CD4-positive, alpha-beta T cell treated with Interleukin-10 for 1 hour (primary cell): ENCODE measurements around the gene TANK.
"Not testable (repeated sequence)": the region's sequence is repeated elsewhere in the genome, so short reads cannot be mapped to it uniquely, and the experiment has no call there.

Experiments used
- DNase-seq: peaks from one replicate; pipeline ENCODE4 v3.0.0-alpha.2; 2020

TANK gene

DNA sequence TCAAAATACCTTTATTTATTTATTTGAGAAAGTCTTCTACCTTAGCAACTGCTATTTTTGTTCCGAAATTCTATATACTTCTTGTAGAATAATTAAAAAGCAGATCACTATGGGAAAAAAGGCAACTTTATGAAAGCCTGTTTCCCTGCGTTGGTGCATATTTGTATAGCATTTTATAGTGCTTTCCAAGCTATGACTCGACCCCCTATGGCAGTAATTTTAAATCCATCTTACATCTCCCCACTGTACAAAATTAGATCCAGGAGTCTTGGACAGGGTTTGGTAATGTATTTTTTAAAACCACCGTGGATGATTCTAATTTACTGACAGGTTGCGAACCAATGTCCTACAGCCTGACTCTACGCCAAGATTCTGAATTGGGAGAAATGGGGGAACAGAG lies 10.1 kb downstream of the TANK start:
- DNase-seq = no peak

DNA sequence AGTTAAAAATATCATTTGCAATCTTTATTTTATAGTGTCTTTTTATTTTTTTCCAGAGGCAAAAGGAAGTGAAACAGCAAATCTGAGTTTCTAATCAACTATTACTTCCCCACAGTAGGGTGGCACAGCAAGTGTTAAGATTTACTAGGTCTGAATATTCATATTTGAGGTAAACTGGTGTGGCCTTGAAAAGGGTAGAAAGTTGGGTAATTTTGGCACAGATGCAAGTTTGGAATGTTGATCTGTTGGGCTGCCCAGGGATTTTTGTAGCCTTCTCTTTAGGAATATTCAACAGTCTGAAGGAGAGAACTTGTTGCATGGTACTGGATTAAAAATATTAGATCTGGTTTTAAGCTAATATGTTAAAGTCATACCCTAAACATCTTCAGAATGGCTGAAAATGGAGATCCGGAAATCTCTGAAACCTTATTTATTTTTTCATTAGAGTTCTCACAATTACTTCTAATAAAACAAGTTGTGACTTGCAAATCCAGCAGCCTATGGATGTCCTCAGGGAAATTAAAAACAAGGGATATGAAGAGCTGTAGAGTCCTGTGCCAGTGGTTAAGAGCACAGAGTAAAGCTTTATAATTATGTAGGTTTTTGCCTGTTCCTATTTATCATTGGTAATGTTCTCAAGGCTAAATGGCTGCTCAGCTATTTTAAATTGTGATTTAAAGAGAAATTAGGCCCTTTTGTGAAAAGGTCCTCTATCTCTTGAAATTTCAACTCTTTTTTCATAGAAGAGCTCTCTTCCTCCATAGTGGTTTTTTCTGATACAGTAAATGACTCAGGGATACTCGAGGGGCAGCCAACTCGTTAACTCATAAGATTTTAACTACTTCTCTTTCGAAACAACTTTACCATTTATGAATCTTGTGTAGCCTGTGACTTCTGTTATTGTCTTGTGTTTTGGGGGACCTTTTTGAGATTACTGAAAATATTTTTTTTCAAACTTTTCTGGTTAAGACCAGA lies 11.0 kb downstream of the TANK start:
- no peak for DNase-seq

DNA sequence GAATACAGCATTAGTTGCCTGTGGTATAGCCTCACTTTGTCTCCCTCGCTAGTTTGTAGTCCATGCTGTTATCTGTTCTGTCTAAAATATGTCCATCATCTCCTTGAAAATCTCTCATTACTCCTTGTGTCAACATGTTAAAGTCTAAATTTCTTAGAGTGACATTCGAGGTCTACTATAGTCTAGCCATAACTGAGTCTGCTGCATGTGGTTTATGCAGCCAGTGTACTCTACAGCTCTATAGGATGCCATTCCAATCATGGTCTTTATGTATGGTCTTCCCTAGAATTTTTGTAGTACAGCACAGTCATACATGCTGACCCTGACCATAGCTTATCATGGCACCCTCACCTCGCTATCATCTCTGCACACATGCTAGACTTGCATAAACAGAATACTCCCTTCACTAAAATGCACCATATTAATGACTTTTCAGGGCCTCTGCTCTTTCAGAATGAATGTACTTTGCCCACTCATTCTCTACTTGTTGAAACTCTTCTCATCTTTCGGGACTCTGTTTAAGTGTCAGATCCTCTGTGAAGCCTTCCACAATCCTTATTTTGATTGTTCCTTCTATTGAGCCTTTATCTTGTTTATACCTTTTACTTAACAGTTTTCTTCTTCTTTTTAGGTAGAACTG lies 12.8 kb downstream of the TANK start:
- no peak for DNase-seq

DNA sequence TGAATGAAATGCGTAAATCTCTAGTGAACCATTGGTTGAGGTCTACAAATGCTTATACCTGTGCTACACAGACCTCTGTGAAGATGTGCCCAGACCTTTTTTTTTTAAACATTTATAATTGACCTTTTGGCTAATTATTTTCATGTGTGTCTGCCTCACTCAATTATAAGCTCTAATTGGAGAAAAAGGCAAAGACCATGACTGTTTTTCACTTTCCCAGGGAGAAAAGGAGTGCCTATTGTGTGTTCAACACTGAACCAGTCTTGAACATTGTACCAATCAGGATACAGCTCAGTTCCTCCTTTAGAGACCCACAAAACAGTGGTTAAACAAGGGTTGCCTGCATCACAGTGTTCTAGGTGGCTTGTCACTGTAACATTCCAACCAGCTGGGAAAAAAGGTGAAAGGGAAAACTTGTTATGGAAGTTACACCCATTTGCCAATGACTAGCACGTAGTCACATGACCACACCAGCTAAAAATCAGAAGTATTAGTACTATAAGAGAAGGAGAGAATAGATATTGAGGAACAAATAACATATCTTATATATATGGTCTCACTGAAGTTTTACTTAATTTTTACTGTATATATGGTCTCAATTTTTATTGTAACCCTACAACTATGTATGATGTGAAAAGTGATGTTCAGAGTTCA lies 13.4 kb downstream of the TANK start:
- DNase-seq = no peak

DNA sequence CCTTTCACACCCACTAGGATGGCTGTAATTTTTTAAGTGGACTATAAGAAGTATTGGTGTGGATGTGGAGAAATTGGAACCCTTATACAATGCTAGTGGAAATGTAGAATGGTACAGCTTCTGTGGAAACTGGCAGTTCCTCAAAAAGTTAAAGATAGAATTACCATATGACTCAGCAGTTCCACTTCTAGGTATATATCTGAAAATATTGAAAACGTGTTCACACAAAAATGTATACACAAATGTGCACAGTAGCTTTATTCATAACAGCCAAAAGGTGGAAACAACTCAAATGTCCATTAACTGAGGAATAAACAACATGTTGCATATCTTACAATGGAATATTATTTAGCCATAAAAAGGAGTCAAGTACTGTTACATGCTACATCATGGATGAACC lies 17.7 kb downstream of the TANK start:
- no peak for DNase-seq

DNA sequence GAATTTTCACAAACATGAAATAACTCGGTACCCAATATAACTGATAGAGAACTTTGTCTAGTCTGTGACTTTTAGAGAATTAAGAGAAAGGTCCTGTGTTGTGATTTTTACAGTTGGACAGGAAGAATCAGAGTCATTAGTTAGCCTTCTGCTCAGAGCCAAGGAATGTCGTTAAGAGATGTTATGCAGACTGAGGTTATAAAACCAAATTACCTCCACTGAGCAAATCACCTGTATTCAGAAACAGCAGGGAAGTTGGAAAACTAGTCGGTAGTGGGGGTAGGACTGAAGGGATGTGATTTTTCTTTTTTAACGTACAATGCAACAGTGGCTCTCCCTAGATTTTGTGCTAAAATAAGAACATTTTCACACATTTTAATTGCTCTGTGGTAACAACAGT lies 18.5 kb downstream of the TANK start:
- DNase-seq = no peak

DNA sequence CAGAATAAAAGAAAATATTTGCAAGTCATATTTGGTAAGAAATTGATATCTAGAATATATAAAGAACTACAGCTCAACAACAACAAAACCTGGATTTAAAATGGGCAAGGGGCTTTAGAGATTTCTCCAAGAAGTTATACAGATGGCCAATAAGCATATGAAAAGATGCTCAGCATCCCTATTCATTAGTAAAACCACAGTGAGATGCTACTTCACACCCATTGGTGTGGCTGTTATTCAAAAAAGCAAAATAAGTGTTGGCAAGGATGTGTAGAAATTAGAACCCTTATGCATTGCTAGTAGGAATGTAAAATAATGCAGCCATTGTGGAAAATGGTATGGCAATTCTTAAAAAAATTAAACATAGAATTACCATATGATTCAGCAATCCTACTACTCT lies 29.8 kb downstream of the TANK start:
- DNase-seq = no peak

DNA sequence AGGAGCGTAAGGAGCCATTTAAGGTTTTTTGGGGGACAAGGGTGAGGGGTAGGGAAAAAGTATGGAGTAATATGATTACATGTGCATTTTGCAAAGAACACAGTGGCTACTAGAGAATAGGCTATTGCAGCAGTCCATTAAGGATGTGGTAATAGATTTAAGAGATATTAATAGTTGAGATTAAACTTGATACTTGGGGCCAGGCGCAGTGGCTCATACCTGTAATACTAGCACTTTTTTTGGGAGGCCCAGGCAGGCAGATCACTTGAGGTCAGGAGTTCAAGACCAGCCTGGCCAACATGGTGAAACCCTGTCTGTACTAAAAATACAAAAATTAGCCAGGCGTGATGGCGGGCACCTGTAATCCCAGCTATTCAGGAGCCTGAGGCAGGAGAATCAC lies 35.4 kb downstream of the TANK start:
- not testable (repeated sequence) for DNase-seq

DNA sequence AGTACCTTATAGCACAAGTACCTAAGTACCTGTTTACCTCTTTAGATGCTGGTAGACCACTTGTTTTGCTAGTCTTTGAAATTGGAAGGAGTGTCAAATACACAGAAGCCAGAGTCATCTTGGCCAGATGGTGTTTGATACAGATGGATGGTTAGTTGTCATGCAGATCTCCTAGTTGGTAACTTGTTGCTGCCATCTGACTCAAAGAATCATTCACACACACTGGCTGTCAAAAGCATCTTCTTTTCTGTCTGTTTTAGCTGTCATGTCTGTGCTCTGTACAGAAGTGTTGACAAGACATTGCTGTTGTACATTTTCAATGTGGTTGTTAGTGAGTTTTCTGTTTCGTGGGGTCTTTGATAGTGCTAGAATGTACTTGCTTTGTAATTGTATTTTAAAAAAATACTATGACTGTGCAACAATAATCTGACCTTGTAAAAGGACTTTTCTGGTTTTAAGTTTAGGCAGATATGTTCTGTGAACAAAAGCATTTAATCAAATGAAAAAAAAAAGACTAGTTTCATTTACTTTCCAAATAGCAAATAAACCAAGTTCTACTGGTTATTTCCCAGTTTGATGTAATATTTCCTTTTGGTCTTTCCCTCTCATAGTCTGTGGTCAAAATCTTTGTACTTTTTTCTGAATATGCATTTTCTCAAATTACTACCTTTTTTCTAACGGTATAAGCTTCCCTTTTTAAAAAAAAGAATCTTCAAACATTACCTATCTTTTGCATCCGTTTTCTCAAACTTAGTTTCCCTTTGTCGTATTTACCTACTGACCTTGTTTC lies 39.9 kb downstream of the TANK start:
- peak; percentile 20 for DNase-seq

DNA sequence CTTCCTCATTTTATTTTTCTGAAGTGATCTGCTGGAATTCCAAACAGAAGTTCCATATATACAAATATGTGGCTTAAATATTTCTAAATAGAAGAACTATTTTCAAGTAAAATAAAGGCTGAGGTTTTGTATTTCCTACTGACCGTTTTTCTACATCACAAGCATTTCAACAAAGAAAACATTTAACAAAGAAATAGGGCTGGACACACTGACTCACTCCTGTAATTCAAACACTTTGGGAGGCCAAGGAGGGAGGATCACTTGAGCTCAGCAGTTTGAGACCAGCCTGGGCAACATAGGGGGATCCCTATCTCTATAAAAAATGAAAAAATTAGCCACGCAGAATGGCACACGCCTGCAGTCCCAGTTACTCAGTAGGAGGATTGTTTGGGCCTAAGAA lies 44.6 kb downstream of the TANK start:
- DNase-seq = no peak

DNA sequence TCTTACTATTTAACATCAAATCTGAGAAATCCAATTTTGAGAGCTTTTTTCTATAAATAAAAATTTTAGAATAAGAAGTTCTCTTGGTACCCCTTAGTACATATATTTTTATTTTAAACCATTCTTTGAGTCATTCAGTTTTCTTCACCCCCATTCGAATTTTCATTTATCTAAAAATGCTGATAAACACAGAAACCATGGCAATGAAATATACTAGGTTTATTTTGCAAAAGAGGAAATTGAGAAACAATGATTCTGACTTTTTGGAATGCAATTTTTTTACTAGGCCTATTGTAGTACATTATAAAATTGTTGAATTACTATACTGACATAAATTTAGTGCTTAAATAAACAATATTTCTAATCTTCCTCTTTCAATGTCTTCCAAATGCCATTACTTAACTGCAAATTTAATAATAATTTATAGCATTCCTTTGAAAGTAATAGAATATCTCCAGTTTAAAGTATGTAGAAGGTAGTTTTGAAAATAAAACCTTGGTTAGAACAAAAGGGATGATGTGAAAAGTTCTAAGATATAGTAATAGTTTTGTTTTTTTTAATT lies 46.3 kb downstream of the TANK start:
- DNase-seq = no peak

DNA sequence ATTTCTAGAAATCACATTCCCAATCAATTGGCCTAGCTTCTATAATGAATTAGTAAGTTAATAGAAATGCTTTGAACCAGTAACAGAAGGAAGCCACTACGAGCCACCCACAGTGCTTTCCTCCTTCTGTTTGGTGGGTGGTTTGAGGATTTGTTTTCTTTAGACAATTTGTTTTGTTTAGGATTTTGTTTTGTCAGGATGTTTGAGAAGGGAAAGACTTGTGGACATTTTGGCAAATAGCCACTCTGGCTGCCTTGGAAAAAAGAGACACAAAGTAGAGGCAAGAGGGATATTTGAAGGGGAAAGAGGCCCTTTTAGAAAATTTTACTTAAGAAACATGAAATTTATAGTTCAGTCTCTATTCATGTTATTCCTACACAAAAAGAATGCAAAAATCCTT lies 47.7 kb downstream of the TANK start:
- DNase-seq = no peak

DNA sequence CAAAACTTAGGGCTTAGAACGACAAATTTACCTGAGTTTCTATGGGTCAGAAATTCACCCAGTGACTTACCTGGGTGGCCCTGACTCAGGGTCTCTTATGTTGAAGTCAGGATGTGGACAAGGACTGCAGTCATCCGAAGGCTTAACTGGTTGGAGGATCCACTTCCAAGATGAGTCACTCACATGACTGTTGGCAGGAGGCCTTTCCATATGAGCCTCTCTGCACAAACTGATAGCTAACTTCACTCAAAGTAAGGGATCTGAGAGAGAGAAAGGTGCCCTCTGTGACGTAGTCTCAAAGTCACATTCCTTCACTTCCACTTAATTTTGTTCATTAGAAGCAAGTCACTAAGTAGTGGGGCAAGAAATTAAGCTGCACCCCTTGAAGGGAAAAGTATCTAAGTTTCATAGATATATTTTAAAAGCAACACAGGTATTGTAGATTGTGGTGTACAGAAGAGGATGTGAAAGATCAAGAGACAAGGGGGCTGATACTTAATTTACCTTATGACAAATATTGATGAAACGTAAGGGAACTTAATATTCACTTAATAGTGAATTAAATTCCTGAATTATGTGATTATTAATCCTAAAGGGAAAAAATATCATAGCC lies 48.4 kb downstream of the TANK start:
- no peak for DNase-seq

DNA sequence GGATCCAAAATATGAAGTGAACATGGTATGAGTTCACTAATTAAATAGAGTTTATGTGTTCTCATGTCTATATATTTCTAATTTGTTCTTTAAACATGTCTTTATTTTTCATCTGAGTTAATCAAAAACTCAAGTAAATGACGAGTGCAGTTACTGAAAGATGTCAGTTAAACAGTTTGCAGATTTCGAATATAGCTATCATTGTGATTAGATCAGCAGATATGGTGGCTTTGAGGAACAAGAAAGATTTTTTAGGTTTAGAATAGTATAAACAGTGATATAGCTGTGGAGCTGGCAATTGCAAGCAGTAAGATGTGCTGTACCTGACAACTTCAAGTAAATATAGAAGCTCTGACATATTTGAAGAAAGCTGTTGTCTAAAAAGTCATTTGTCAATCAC lies 49.7 kb downstream of the TANK start:
- DNase-seq = no peak

DNA sequence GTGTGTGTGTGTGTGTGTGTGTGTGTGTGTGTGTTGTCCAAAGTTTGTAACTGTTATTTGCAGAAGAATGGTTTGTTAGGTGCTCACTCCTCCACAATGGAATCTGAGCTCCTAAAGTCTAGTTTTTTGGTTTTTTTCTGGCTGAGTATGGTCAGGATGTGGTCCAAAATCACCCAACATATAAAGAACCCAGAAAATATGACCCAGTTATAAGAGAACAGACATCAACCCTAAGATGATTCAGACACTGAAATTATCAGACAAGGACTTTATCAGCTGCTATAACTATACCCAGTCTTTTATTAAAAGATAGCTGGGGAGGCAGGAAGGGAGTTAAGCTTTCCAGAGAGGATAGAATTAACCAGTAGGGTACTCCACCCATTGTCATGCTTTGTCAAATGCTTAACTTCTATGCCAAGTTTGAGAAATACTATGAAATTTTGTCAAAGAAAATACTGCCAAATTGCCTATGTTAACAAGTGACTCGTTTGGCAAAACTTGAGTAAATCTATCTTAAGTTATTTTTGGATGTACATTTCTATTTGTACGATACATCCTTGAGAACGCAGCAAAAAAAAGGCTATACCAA lies 57.5 kb downstream of the TANK start:
- DNase-seq = no peak

DNA sequence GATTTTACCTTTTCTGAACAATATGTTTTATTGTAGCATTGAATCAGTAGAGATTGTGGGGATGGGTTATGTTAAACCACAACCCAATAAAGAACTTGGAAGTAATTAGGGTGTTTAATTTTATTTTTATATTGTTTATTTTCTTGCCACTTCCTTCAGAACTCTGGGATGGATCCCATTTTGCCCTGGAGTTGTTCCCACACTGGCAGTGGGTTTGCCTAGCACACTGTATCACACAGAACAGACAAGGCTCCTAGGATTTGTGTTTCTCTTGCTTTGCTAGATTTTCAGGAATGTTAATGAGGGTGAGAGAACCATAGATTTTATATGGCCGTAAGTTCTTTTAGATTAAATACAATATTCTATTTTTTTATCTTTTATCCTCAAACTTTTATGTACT lies 59.0 kb downstream of the TANK start:
- DNase-seq = no peak

DNA sequence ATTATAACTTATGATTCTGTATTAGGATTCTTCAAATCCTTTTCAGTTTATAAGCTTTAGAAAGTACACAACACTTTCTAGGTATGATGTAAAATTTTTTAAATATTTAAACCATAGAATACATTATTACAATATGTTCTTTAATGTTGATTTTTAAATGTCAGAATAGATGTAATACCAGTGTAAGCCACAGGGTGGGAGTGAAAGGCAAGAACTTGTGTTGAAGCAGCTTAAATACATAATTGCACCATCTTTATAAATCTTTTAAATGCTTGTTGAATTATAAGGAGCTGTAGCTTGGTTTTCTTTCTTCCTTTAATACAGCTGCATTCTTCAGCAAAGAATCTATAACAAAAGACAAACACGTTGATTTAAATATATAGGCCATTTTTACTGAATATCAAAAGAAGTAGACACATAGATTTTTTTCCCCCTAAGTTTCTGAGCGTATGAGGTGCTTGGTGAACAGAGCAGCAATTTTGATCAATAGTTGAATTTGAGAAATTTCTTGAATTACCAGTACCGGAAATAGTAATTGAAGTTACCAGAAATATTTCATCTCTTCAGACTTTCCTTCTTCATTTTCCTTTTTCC lies 63.0 kb downstream of the TANK start:
- peak; percentile 66 for DNase-seq

DNA sequence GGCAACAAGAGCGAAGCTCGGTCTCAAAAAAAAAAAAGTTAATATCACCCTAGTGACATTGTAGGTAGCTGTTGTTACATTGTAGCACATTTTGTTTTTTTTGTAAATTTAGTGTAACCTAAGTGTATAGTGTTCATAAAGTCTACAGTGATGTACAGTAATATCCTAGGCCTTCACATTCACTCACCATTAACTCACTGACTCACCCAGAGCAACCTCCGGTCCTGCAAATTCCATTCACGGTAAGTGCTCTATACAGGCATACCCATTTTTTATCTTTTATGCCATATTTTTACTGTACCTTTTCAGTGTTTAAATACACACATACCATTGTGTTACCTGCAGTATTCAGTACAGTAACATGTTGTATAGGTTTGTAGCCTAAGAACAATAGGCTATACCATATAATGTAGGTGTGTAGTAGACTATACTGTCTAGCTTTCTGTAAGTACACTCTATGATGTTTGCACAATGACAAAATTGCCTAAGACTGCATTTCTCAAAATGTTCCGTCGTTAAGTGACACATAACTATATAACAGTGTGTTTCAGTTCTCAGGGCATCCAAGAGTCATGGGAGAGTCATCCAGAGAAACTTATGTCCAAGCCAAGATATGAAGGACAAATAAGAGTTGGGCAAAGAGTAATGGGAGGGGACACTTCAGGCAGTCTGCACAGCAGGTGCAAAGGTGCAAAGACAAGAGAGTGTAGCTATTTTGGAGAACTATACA lies 68.4 kb downstream of the TANK start:
- no peak for DNase-seq

DNA sequence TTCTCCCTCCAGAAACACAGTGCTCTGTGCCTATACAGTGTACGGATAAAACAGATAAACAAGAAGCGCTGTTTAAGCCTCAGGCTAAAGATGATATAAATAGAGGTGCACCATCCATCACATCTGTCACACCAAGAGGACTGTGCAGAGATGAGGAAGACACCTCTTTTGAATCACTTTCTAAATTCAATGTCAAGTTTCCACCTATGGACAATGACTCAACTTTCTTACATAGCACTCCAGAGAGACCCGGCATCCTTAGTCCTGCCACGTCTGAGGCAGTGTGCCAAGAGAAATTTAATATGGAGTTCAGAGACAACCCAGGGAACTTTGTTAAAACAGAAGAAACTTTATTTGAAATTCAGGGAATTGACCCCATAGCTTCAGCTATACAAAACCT lies 70.7 kb downstream of the TANK start:
- no peak for DNase-seq

DNA sequence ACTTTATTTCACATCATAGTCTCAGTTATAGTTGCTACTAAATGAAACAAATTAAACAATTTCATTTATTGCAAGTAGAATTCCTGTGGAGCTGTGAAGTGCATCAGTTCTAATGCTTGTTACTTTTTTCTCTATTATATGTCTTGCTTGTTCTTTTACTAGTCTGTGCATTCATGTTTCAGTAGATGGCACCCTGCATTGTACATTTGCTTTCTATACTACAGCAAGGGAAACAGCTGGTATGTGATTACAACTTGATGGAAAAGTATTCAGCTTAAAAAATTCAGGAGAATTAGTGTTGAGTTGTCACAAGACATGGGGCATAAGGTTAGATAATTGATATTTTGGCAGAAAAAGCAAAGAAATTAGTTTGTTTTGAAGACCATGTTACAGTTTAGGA lies 72.3 kb downstream of the TANK start:
- DNase-seq = no peak
